Measurements from ENCODE around the gene APAF1.

GRCh38 chr12:98698603-98699463 is 53.7 kb downstream of the APAF1 start:
- TF ChIP-seq IRF9 (CRISPR knock-in tag; IDR thresholded peaks at IDR 0.05; ENCODE audit: borderline replicate concordance) (no peak), ATF3 (CRISPR knock-in tag; IDR thresholded peaks at IDR 0.05) (no peak), RXRA (CRISPR knock-in tag; IDR thresholded peaks at IDR 0.05) (no peak), ZNF263 (CRISPR knock-in tag; IDR thresholded peaks at IDR 0.05) (no peak), ATAD3A (CRISPR knock-in tag; IDR thresholded peaks at IDR 0.05) (no peak), POLR2A (IDR thresholded peaks at IDR 0.05; ENCODE audit: insufficient read depth in 1 of 2, low read depth in 2 of 2, low read length in 2 of 2) (no peak), HNF4A (CRISPR knock-in tag; IDR thresholded peaks at IDR 0.05) (no peak), CTCF (CRISPR knock-in tag; IDR thresholded peaks at IDR 0.05) (peak; percentile 83)
